HepG2 (cell line): ENCODE data around the gene INHBB. TPM values are rescaled to one million over a fixed set of nuclear protein-coding genes. Genes with fewer than 3 reads are reported as not detected.
A peak's percentile ranks its signal among the peaks of the same experiment; 100 is the strongest.

Source experiments
- ATAC-seq: fragments of 200-7000 bp; cut with Tn5 transposase; 3 replicates; pipeline ENCODE4 v1.9.1; 2020; ENCODE audit warnings: mild to moderate bottlenecking, moderate library complexity
- BruUV-seq: library from RNA; stranded (reverse); fragments of 400-500 nt; replicated peaks from 2 replicates; lab custom pipeline; 2021; lab: Mats Ljungman, UMichigan
- CTCF ChIA-PET: fragments of 300-600 bp; formaldehyde crosslinking; extraction: SDS; loops from one replicate; lab custom pipeline; 2021; ENCODE audit warnings: low total read pairs, inconsistent platforms, low intra/inter-chr PET ratio; lab: Yijun Ruan, JAX
- POLR2A ChIA-PET: fragments of 350-600 bp; sonication (Branson Sonifier 250); formaldehyde crosslinking; loops from one replicate; lab custom pipeline; 2020; ENCODE audit warnings: antibody characterized with exemption, inconsistent platforms; lab: Yijun Ruan, JAX
- DNase-seq: peaks from one replicate; pipeline ENCODE4 v3.0.0-alpha.2; 2015; ENCODE audit warnings: low spot score
- FAIRE-seq: peaks from 3 replicates; lab custom pipeline; 2011; peaks lifted over from hg19 to GRCh38; lab: Jason Lieb, UNC
- H2AFZ ChIP-seq: one replicate; pipeline ENCODE4 v1.6.1; 2011; ENCODE audit warnings: low read length, inconsistent platforms
- H3K27ac ChIP-seq: fragments of 300-600 bp; 3 replicates; pipeline ENCODE4 v1.8.0; 2011; ENCODE audit warnings: mixed run types, mild to moderate bottlenecking, mixed read lengths, low read length, inconsistent platforms; ENCODE audit not compliant: insufficient read depth; ENCODE audit errors: extremely low read length
- H3K27me3 ChIP-seq, 2 experiments: fragments of 200-600 bp in 1 of 2; 2 replicates in 1 of 2; 3 replicates in 1 of 2; pipeline versions ENCODE4 v1.6.0 to v1.8.0; 2011; ENCODE audit warnings: low read length in 2 of 2, mild to moderate bottlenecking in 2 of 2, moderate library complexity in 2 of 2, inconsistent platforms in 1 of 2; ENCODE audit not compliant: insufficient read depth in 2 of 2, control insufficient read depth in 1 of 2
- H3K36me3 ChIP-seq, 2 experiments: fragments of 200-600 bp in 1 of 2; replicated peaks in 1 of 2; 2 replicates in 1 of 2; 3 replicates in 1 of 2; pipeline versions ENCODE4 v1.5.1 to v1.8.0; 2011; ENCODE audit warnings: low read length in 2 of 2, inconsistent platforms in 1 of 2; ENCODE audit not compliant: insufficient read depth in 2 of 2, control insufficient read depth in 1 of 2
- H3K4me1 ChIP-seq: 2 replicates; pipeline ENCODE4 v1.5.1; 2012; ENCODE audit warnings: low read length, inconsistent platforms; ENCODE audit not compliant: insufficient read depth
- H3K4me2 ChIP-seq: 2 replicates; pipeline ENCODE4 v1.6.0; 2011; ENCODE audit warnings: low read depth, low read length, inconsistent platforms
- H3K4me3 ChIP-seq, 3 experiments: fragments of 200-600 bp in 1 of 3; sonication (generic), shearing (Covaris generic) in 1 of 3; replicated peaks in 1 of 3; 2 replicates each; pipeline ENCODE4 v1.5.1; 2011 to 2016; ENCODE audit warnings: low read length in 3 of 3, inconsistent platforms in 2 of 3, low read depth in 2 of 3, mild to moderate bottlenecking in 2 of 3, control low read depth in 1 of 3, mixed read lengths in 1 of 3; ENCODE audit not compliant: insufficient read depth in 1 of 3
- H3K79me2 ChIP-seq: one replicate; pipeline ENCODE4 v1.6.1; 2011; ENCODE audit warnings: low read length, inconsistent platforms; ENCODE audit not compliant: insufficient read depth
- H3K9ac ChIP-seq: 2 replicates; pipeline ENCODE4 v1.6.0; 2011; ENCODE audit warnings: mild to moderate bottlenecking, low read depth, low read length, inconsistent platforms; ENCODE audit not compliant: insufficient read depth
- H3K9me3 ChIP-seq: 2 replicates; pipeline ENCODE4 v1.5.1; 2012; ENCODE audit warnings: mild to moderate bottlenecking, low read length
- H4K20me1 ChIP-seq: 2 replicates; pipeline ENCODE4 v1.6.0; 2011; ENCODE audit warnings: inconsistent platforms, mild to moderate bottlenecking, low read length, moderate library complexity; ENCODE audit not compliant: insufficient read depth
- ATF4 ChIP-seq, 2 experiments: fragments of 450-650 bp in 1 of 2; sonication (generic) in 1 of 2; formaldehyde crosslinking; IDR thresholded peaks; 2 replicates each; pipeline versions ENCODE4 v1.5.0 to v1.8.0; 2020 to 2022; ENCODE audit warnings: mild to moderate bottlenecking in 1 of 2, missing genetic modification reagents in 1 of 2
- CBX2 ChIP-seq, 2 experiments: fragments of 200-600 bp in 1 of 2; sonication (generic); formaldehyde crosslinking in 1 of 2; IDR thresholded peaks; 2 replicates each; pipeline versions ENCODE4 v1.7.0 to v1.8.1; 2018 to 2022; ENCODE audit warnings: low read depth in 2 of 2, low read length in 1 of 2, mild to moderate bottlenecking in 1 of 2, missing genetic modification reagents in 1 of 2
- HOXA7 ChIP-seq: sonication (generic); formaldehyde crosslinking; IDR thresholded peaks from 2 replicates; pipeline ENCODE4 v1.8.1; 2022; ENCODE audit warnings: mild to moderate bottlenecking, missing genetic modification reagents, moderate library complexity
- NFYC ChIP-seq: IDR thresholded peaks from 2 replicates; pipeline ENCODE4 v1.6.1; 2016; ENCODE audit warnings: missing genetic modification reagents, missing compliant biosample characterization
- YEATS4 ChIP-seq: sonication (generic); formaldehyde crosslinking; IDR thresholded peaks from 2 replicates; pipeline ENCODE4 v1.4.0; 2020; ENCODE audit warnings: missing genetic modification reagents, borderline replicate concordance
- ZNF260 ChIP-seq: sonication (generic); formaldehyde crosslinking; IDR thresholded peaks from 2 replicates; pipeline ENCODE4 v1.4.0; 2020; ENCODE audit warnings: missing genetic modification reagents, low read depth, mild to moderate bottlenecking, borderline replicate concordance
- ZNF296 ChIP-seq: sonication (generic); formaldehyde crosslinking; conservative IDR thresholded peaks from 2 replicates; pipeline ENCODE4 v1.5.0; 2020; ENCODE audit warnings: mild to moderate bottlenecking, missing genetic modification reagents
- WGBS: methylation state at CpG from one replicate; pipeline ENCODE4 v1.1.6; 2017; ENCODE audit warnings: low lambda C conversion rate; 5-methylcytosine and 5-hydroxymethylcytosine counted together
- in situ Hi-C: cut with HindIII; loops from 2 replicates; pipeline ENCODE4 v1.10.0; 2017; ENCODE audit warnings: low pct_unique_long_range_greater_than_20kb; ENCODE audit not compliant: extremely low pct_ligation_motif_present
- intact Hi-C: fragments of 100-400 bp; cut with micrococcal nuclease; formaldehyde crosslinking; loops from one replicate; pipeline ENCODE4 v1.10.0; 2022; ENCODE audit not compliant: unreplicated experiment
- polyA plus RNA-seq, 8 experiments: library from polyadenylated mRNA; depleted of rRNA in 3 of 8; stranded (reverse) in 7 of 8; unstranded in 1 of 8; fragments of >200 nt; fragmentation: Illumina TruSeq in 4 of 8; extraction: Trizol in 4 of 8; gene quantifications; 2 replicates each; pipeline versions ENCODE4 v1.2.1 to v1.2.3, GENCODE V29; 2011 to 2016; ENCODE audit warnings: low read depth in 4 of 8, missing spikeins in 1 of 8, mixed read lengths in 1 of 8; ENCODE audit not compliant: insufficient read depth in 1 of 8
- total RNA-seq, 5 experiments: library from RNA; depleted of rRNA; stranded (reverse); fragments of >200 nt; fragmentation: Illumina TruSeq; extraction: Trizol; gene quantifications; 2 replicates each; pipeline ENCODE4 v1.2.3, GENCODE V29; 2016; ENCODE audit warnings: low read depth in 1 of 5
- TF ChIP-seq, protein P1 (sequence below): sonication (generic); formaldehyde crosslinking; IDR thresholded peaks from 2 replicates; pipeline ENCODE4 v1.4.0; 2020; ENCODE audit warnings: mild to moderate bottlenecking, missing genetic modification reagents
- TF ChIP-seq, protein P2 (sequence below): IDR thresholded peaks from 2 replicates; pipeline ENCODE4 v1.6.1; 2016; ENCODE audit warnings: low read depth, borderline replicate concordance
- TF ChIP-seq, protein P3 (sequence below): sonication (generic); formaldehyde crosslinking; IDR thresholded peaks from 2 replicates; pipeline ENCODE4 v1.4.0; 2020; ENCODE audit warnings: missing genetic modification reagents, borderline replicate concordance
- TF ChIP-seq, protein P4 (sequence below): sonication (generic); formaldehyde crosslinking; IDR thresholded peaks from 2 replicates; pipeline ENCODE4 v1.8.0; 2022; ENCODE audit warnings: low read depth, missing genetic modification reagents

Gene INHBB
- total and polyA plus RNA-seq, 2 of the 13 experiments (the other 11 are each of a cell fraction or from before 2014, with no cell fraction given) = 0.20 to 1.7 TPM

GRCh38 chr2:120343433-120344105 lies 2.4 kb upstream of the INHBB start:
- peaks cover 34% of the 10 kb centered on the region for H3K4me1 ChIP-seq
- H2AFZ ChIP-seq = no peak overlapping the region
- FAIRE-seq = peak; percentile 40
- 18% methylated on average over 34 of the region's 43 CpGs for WGBS
- peaks cover 5% of the 10 kb centered on the region; the same call in 1 of the 2 replicates for H4K20me1 ChIP-seq
- DNase-seq = peak; percentile 68
- no peak overlapping the region for H3K9ac ChIP-seq
- H3K9me3 ChIP-seq = no peaks in the 10 kb centered on the region
- peaks cover 25 to 88% of the 10 kb centered on the region in 2 experiments; a peak in 4 of 5 replicates for H3K27me3 ChIP-seq
- peak overlapping the region; percentile 49 for H3K4me2 ChIP-seq
- POLR2A ChIA-PET = interaction anchor here (0.9 to 2.4 kb wide), 5 partner anchors 94 to 221 kb away, joined by 3 to 17 read pairs (median 5); no protein-coding TSS in a partner anchor
- no peak overlapping the region for H3K27ac ChIP-seq
- no peaks in the 10 kb centered on the region for H3K36me3 ChIP-seq
- BruUV-seq = no TSS peak
- peak overlapping the region in 1 of 3 experiments; percentile 36; a peak in 1 of 6 replicates for H3K4me3 ChIP-seq
- CTCF ChIA-PET = interaction anchor here (0.9 to 2.7 kb wide), 10 partner anchors 93 to 337 kb away, joined by 3 to 39 read pairs (median 6); no protein-coding TSS in a partner anchor
- intact Hi-C loops = loop anchor here (1.0 to 5.0 kb wide), 5 partner anchors 94 to 337 kb away; no protein-coding TSS in a partner anchor
- H3K79me2 ChIP-seq = no peaks in the 10 kb centered on the region
- ATAC-seq = peak; percentile 89
- in situ Hi-C loops = loop anchor here (5.0 to 10.0 kb wide), 4 partner anchors 94 to 334 kb away; no protein-coding TSS in a partner anchor
- TF ChIP-seq NFYC (no peak), CBX2 (IDR thresholded peaks at IDR 0.05; ENCODE audit: low read depth, low read length) (no peak), CBX2 (CRISPR knock-in tag; IDR thresholded peaks at IDR 0.05; ENCODE audit: low read depth) (no peak), ZNF260 (no peak), ZNF296 (CRISPR knock-in tag) (no peak), YEATS4 (CRISPR knock-in tag) (no peak), HOXA7 (CRISPR knock-in tag) (no peak), ATF4 (CRISPR knock-in tag; IDR thresholded peaks at IDR 0.05) (no peak)
- TF ChIP-seq, protein P1, sequence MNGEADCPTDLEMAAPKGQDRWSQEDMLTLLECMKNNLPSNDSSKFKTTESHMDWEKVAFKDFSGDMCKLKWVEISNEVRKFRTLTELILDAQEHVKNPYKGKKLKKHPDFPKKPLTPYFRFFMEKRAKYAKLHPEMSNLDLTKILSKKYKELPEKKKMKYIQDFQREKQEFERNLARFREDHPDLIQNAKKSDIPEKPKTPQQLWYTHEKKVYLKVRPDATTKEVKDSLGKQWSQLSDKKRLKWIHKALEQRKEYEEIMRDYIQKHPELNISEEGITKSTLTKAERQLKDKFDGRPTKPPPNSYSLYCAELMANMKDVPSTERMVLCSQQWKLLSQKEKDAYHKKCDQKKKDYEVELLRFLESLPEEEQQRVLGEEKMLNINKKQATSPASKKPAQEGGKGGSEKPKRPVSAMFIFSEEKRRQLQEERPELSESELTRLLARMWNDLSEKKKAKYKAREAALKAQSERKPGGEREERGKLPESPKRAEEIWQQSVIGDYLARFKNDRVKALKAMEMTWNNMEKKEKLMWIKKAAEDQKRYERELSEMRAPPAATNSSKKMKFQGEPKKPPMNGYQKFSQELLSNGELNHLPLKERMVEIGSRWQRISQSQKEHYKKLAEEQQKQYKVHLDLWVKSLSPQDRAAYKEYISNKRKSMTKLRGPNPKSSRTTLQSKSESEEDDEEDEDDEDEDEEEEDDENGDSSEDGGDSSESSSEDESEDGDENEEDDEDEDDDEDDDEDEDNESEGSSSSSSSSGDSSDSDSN = peak; percentile 67; the same call in 1 of the 2 replicates
- TF ChIP-seq, protein P2, sequence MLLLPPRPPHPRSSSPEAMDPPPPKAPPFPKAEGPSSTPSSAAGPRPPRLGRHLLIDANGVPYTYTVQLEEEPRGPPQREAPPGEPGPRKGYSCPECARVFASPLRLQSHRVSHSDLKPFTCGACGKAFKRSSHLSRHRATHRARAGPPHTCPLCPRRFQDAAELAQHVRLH = no peak
- TF ChIP-seq, protein P3, sequence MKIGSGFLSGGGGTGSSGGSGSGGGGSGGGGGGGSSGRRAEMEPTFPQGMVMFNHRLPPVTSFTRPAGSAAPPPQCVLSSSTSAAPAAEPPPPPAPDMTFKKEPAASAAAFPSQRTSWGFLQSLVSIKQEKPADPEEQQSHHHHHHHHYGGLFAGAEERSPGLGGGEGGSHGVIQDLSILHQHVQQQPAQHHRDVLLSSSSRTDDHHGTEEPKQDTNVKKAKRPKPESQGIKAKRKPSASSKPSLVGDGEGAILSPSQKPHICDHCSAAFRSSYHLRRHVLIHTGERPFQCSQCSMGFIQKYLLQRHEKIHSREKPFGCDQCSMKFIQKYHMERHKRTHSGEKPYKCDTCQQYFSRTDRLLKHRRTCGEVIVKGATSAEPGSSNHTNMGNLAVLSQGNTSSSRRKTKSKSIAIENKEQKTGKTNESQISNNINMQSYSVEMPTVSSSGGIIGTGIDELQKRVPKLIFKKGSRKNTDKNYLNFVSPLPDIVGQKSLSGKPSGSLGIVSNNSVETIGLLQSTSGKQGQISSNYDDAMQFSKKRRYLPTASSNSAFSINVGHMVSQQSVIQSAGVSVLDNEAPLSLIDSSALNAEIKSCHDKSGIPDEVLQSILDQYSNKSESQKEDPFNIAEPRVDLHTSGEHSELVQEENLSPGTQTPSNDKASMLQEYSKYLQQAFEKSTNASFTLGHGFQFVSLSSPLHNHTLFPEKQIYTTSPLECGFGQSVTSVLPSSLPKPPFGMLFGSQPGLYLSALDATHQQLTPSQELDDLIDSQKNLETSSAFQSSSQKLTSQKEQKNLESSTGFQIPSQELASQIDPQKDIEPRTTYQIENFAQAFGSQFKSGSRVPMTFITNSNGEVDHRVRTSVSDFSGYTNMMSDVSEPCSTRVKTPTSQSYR = no peak
- TF ChIP-seq, protein P4, sequence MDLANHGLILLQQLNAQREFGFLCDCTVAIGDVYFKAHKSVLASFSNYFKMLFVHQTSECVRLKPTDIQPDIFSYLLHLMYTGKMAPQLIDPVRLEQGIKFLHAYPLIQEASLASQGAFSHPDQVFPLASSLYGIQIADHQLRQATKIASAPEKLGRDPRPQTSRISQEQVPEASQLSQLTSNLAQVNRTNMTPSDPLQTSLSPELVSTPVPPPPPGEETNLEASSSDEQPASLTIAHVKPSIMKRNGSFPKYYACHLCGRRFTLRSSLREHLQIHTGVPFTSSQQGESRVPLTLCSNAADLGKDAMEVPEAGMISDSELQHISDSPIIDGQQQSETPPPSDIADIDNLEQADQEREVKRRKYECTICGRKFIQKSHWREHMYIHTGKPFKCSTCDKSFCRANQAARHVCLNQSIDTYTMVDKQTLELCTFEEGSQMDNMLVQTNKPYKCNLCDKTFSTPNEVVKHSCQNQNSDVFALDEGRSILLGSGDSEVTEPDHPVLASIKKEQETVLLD (CRISPR knock-in tag) = no peak
